ENCODE data around the gene PEMT. TPM values are rescaled to one million over a fixed set of nuclear protein-coding genes. Genes with fewer than 3 reads are reported as not detected.

PEMT gene
- total RNA-seq, 1 experiment from 2014 or later, result 27.0 TPM

- in situ Hi-C loops (cut with HindIII; ENCODE audit: low pct_unique_long_range_greater_than_20kb, low sequenced_read_pairs), result no loop called here
- POLR2A ChIA-PET, result no interaction called here
- CTCF ChIA-PET, result no interaction called here
- H3K27ac ChIP-seq (ENCODE audit: low read length), result no peak overlapping the region
- H3K4me3 ChIP-seq (ENCODE audit: low read depth in 2 of 2, low read length in 2 of 2), result no peak overlapping the region
- intact Hi-C loops (cut with micrococcal nuclease; ENCODE audit: unreplicated experiment), result no loop called here
- H3K36me3 ChIP-seq (ENCODE audit: control insufficient read depth, insufficient read depth, low read length), result no peaks in the 10 kb centered on the region
- BruUV-seq (replicated peaks), result no TSS peak
- no peak for ATAC-seq
- DNase-seq (ENCODE audit: low read depth, low spot score), result no peak
- no peaks in the 10 kb centered on the region for H3K9me3 ChIP-seq (ENCODE audit: control insufficient read depth, insufficient read depth, low read depth, low read length)
- no peaks in the 10 kb centered on the region for H3K4me1 ChIP-seq (ENCODE audit: control insufficient read depth, insufficient read depth, low read length)
- no peak for TF ChIP-seq POLR2AphosphoS5 (IDR thresholded peaks at IDR 0.05; ENCODE audit: low read depth, low read length)
- TF ChIP-seq, protein P1, sequence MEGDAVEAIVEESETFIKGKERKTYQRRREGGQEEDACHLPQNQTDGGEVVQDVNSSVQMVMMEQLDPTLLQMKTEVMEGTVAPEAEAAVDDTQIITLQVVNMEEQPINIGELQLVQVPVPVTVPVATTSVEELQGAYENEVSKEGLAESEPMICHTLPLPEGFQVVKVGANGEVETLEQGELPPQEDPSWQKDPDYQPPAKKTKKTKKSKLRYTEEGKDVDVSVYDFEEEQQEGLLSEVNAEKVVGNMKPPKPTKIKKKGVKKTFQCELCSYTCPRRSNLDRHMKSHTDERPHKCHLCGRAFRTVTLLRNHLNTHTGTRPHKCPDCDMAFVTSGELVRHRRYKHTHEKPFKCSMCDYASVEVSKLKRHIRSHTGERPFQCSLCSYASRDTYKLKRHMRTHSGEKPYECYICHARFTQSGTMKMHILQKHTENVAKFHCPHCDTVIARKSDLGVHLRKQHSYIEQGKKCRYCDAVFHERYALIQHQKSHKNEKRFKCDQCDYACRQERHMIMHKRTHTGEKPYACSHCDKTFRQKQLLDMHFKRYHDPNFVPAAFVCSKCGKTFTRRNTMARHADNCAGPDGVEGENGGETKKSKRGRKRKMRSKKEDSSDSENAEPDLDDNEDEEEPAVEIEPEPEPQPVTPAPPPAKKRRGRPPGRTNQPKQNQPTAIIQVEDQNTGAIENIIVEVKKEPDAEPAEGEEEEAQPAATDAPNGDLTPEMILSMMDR (IDR thresholded peaks at IDR 0.05), result no peak
- TF ChIP-seq, protein P2, sequence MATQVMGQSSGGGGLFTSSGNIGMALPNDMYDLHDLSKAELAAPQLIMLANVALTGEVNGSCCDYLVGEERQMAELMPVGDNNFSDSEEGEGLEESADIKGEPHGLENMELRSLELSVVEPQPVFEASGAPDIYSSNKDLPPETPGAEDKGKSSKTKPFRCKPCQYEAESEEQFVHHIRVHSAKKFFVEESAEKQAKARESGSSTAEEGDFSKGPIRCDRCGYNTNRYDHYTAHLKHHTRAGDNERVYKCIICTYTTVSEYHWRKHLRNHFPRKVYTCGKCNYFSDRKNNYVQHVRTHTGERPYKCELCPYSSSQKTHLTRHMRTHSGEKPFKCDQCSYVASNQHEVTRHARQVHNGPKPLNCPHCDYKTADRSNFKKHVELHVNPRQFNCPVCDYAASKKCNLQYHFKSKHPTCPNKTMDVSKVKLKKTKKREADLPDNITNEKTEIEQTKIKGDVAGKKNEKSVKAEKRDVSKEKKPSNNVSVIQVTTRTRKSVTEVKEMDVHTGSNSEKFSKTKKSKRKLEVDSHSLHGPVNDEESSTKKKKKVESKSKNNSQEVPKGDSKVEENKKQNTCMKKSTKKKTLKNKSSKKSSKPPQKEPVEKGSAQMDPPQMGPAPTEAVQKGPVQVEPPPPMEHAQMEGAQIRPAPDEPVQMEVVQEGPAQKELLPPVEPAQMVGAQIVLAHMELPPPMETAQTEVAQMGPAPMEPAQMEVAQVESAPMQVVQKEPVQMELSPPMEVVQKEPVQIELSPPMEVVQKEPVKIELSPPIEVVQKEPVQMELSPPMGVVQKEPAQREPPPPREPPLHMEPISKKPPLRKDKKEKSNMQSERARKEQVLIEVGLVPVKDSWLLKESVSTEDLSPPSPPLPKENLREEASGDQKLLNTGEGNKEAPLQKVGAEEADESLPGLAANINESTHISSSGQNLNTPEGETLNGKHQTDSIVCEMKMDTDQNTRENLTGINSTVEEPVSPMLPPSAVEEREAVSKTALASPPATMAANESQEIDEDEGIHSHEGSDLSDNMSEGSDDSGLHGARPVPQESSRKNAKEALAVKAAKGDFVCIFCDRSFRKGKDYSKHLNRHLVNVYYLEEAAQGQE (IDR thresholded peaks at IDR 0.05; ENCODE audit: insufficient read depth in 1 of 2, low read depth in 2 of 2, low read length in 1 of 2), result no peak
- TF ChIP-seq TCF7L2 (IDR thresholded peaks at IDR 0.05; ENCODE audit: low read depth, low read length), result no peak
- no peak for TF ChIP-seq SIN3A (IDR thresholded peaks at IDR 0.05; ENCODE audit: borderline replicate concordance, insufficient read depth, low read depth, low read length)
- H3K27me3 ChIP-seq (ENCODE audit: control insufficient read depth, insufficient read depth, low read length), result no peaks in the 10 kb centered on the region
Observed at GRCh38 chr17:17555906-17556305, 35.6 kb downstream of the PEMT start.

- POLR2A ChIA-PET, result no interaction called here
- BruUV-seq (replicated peaks), result no TSS peak
- ATAC-seq (no peak), DNase-seq (ENCODE audit: low read depth, low spot score) (no peak)
- in situ Hi-C loops (cut with HindIII; ENCODE audit: low pct_unique_long_range_greater_than_20kb, low sequenced_read_pairs), result no loop called here
- TF ChIP-seq, protein P2 (IDR thresholded peaks at IDR 0.05; ENCODE audit: insufficient read depth in 1 of 2, low read depth in 2 of 2, low read length in 1 of 2), result no peak
- TF ChIP-seq SIN3A (IDR thresholded peaks at IDR 0.05; ENCODE audit: borderline replicate concordance, insufficient read depth, low read depth, low read length), result no peak
- no peak for TF ChIP-seq TCF7L2 (IDR thresholded peaks at IDR 0.05; ENCODE audit: low read depth, low read length)
- no peaks in the 10 kb centered on the region for H3K4me1 ChIP-seq (ENCODE audit: control insufficient read depth, insufficient read depth, low read length)
- intact Hi-C loops (cut with micrococcal nuclease; ENCODE audit: unreplicated experiment), result no loop called here
- no peaks in the 10 kb centered on the region for H3K36me3 ChIP-seq (ENCODE audit: control insufficient read depth, insufficient read depth, low read length)
- H3K9me3 ChIP-seq (ENCODE audit: control insufficient read depth, insufficient read depth, low read depth, low read length), result no peaks in the 10 kb centered on the region
- CTCF ChIA-PET, result no interaction called here
- no peak overlapping the region for H3K27ac ChIP-seq (ENCODE audit: low read length)
- no peak overlapping the region for H3K4me3 ChIP-seq (ENCODE audit: low read depth in 2 of 2, low read length in 2 of 2)
- H3K27me3 ChIP-seq (ENCODE audit: control insufficient read depth, insufficient read depth, low read length), result no peaks in the 10 kb centered on the region
Observed at GRCh38 chr17:17555151-17555550, 36.4 kb downstream of the PEMT start.

All from Panc1 (cell line).